B cell (primary cell): ENCODE data around the gene ARHGAP6.

Source experiments
- CTCF ChIP-seq: fragments of 200-600 bp; IDR thresholded peaks from one replicate; pipeline ENCODE4 v1.8.0; 2022; ENCODE audit warnings: antibody characterized with exemption, mild to moderate bottlenecking
- EZH2 ChIP-seq: IDR thresholded peaks from 2 replicates; pipeline ENCODE4 v1.6.1; 2012; ENCODE audit warnings: borderline replicate concordance, low read depth, mild to moderate bottlenecking, moderate library complexity, low read length; ENCODE audit not compliant: insufficient read depth, poor library complexity, severe bottlenecking

- no peak for TF ChIP-seq CTCF
- TF ChIP-seq EZH2, result no peak
Measured at GRCh38 chrX:11444052-11444451, 221.7 kb downstream of the ARHGAP6 start.
